Neutrophil (primary cell): Measurements from ENCODE around the gene TAF11L10.
"Not testable (repeated sequence)": the region's sequence is repeated elsewhere in the genome, so short reads cannot be mapped to it uniquely, and the experiment has no call there.

Experiments
- H3K27ac ChIP-seq: fragments of 200-600 bp; sonication (generic); 2 replicates; pipeline ENCODE4 v1.5.1; 2016; ENCODE audit warnings: mild to moderate bottlenecking, moderate library complexity
- H3K27me3 ChIP-seq: fragments of 200-600 bp; sonication (generic); 2 replicates; pipeline ENCODE4 v1.6.0; 2016; ENCODE audit warnings: mild to moderate bottlenecking
- H3K36me3 ChIP-seq: fragments of 200-600 bp; sonication (generic); 2 replicates; pipeline ENCODE4 v1.5.1; 2017
- H3K4me1 ChIP-seq, 2 experiments: fragments of 200-600 bp in 1 of 2; sonication (generic) in 1 of 2; 1 replicate in 1 of 2; 2 replicates in 1 of 2; pipeline versions ENCODE4 v1.5.1 to v1.6.1; 2013 to 2016; ENCODE audit warnings: low read depth in 1 of 2, low read length in 1 of 2, mild to moderate bottlenecking in 1 of 2, moderate library complexity in 1 of 2; ENCODE audit not compliant: control insufficient read depth in 1 of 2, insufficient read depth in 1 of 2
- H3K4me3 ChIP-seq, 2 experiments: fragments of 200-600 bp in 1 of 2; sonication (generic) in 1 of 2; 1 replicate in 1 of 2; 2 replicates in 1 of 2; pipeline ENCODE4 v1.5.1; 2013 to 2016; ENCODE audit warnings: low read depth in 1 of 2, low read length in 1 of 2, mild to moderate bottlenecking in 1 of 2, moderate library complexity in 1 of 2
- H3K9me3 ChIP-seq: fragments of 200-600 bp; sonication (generic); 2 replicates; pipeline ENCODE4 v1.5.1; 2016
- CTCF ChIP-seq: fragments of 200-600 bp; sonication (generic); IDR thresholded peaks from 2 replicates; pipeline ENCODE4 v1.5.1; 2016; ENCODE audit warnings: antibody characterized with exemption

TAF11L10 gene

GRCh38 chr5:17597728-17598127 is at the start of gene TAF11L10:
Gene TAF11L10 (minus strand): TSS chr5:17597828.
- H3K4me3 ChIP-seq, H3K36me3 ChIP-seq, H3K27me3 ChIP-seq, H3K4me1 ChIP-seq, H3K27ac ChIP-seq, H3K9me3 ChIP-seq: not testable (repeated sequence)

- H3K9me3 ChIP-seq = no peaks in the 10 kb centered on the region
- no peaks in the 10 kb centered on the region for H3K36me3 ChIP-seq
- H3K27ac ChIP-seq = no peak within 1 kb of the TSS
- H3K27me3 ChIP-seq = no peaks in the 10 kb centered on the region
- no peak for TF ChIP-seq CTCF
- H3K4me1 ChIP-seq = no peaks in the 10 kb centered on the region
- H3K4me3 ChIP-seq = no peak within 1 kb of the TSS
Observed at GRCh38 chr5:17634160-17634559, 36.5 kb upstream of the TAF11L10 start, which contains the start of gene TAF11L14. Gene TAF11L14 (plus strand): TSS chr5:17634460.

DNA sequence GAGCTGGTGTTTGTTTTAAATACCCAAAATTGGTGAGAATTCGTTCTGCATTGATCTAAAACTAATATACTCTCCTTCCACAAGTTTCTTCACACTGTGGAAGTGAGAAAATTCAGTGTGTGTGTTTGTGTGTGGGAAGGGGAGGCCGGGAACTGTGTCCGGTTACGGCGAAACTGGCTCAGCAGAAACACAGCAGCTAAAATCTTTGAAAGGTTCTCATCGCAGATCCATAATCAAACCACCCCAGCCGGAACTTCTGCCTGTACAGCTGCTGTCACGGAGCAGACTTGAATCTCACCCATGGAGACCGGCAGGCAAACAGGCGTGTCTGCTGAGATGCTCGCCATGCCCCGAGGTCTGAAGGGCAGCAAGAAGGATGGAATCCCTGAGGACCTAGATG is 34.2 kb upstream of the TAF11L10 start, which contains the start of gene TAF11L13:
TAF11L13 (plus strand) TSS at position 301 of the 400 bp plus-strand sequence.
- not testable (repeated sequence) for H3K27ac ChIP-seq, H3K4me3 ChIP-seq, H3K9me3 ChIP-seq, H3K27me3 ChIP-seq, H3K36me3 ChIP-seq, H3K4me1 ChIP-seq

DNA sequence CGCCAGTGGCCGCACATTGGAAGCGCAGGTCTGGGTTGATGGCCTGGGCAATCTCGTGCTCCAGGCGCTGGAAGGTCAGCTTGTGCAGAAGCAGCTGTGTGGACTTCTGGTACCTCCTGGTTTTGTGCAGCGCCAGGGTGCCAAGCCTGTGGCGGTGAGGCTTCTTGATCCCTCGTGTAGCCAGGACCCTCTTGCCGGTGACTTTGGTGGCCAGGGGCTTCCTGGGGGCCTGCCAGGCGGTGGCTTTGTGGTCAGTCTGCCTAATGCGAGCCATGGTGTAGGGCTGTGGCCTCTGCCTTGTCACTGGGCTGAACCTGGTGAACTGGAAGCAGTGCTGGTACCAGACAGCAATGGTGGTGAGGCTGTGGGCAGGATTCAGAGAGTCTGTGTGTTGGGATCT is 28.1 kb upstream of the TAF11L10 start:
- Histone ChIP-seq H3K27me3 (no peaks in the 10 kb centered on the region), H3K4me1 (no peaks in the 10 kb centered on the region), H3K27ac (no peak overlapping the region), H3K9me3 (no peaks in the 10 kb centered on the region), H3K36me3 (no peaks in the 10 kb centered on the region), H3K4me3 (no peak overlapping the region)
- TF ChIP-seq CTCF = no peak

DNA sequence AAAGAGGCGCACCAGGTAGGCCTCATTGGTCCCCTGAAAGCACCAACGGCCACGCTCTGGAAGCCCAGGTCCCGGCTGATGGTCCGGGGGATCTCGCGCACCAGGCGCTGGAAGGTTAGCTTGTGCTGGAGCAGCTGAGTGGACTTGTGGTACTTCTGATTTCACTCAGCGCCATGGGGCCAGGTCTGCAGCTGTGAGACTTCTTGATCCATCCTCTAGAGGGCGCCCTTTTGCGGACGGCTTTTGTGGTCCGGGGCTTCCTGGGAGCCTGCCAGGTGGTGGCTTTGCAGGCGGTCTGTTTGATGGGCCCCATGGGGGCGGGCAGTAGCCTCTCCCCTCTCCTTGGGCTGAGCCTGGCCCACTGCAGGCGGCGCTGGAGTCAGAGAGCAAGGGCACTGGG is 23.0 kb upstream of the TAF11L10 start:
- no peak overlapping the region for H3K27ac ChIP-seq
- no peaks in the 10 kb centered on the region for H3K4me1 ChIP-seq
- no peak overlapping the region for H3K4me3 ChIP-seq
- H3K27me3 ChIP-seq = no peaks in the 10 kb centered on the region
- no peaks in the 10 kb centered on the region for H3K9me3 ChIP-seq
- no peak for TF ChIP-seq CTCF
- H3K36me3 ChIP-seq = no peaks in the 10 kb centered on the region

GRCh38 chr5:17619354-17619753 is 21.7 kb upstream of the TAF11L10 start:
- Histone ChIP-seq H3K27me3 (no peaks in the 10 kb centered on the region), H3K4me3 (no peak overlapping the region), H3K9me3 (no peaks in the 10 kb centered on the region), H3K4me1 (no peaks in the 10 kb centered on the region), H3K36me3 (no peaks in the 10 kb centered on the region), H3K27ac (no peak overlapping the region)
- no peak for TF ChIP-seq CTCF
